IPS DF 6.9 (cell line): ENCODE results near the gene PLCB1.

Source experiments
- DNase-seq: peaks from one replicate; pipeline ENCODE4 v3.0.0-alpha.2; 2013; ENCODE audit warnings: low read depth, low spot score
- H3K27ac ChIP-seq: one replicate; pipeline ENCODE4 v1.5.1; 2013; ENCODE audit warnings: low read length, control low read depth
- H3K27me3 ChIP-seq: 2 replicates; pipeline ENCODE4 v1.6.1; 2013; ENCODE audit warnings: mild to moderate bottlenecking, low read length; ENCODE audit not compliant: control insufficient read depth, insufficient read depth
- H3K36me3 ChIP-seq: 2 replicates; pipeline ENCODE4 v1.6.1; 2013; ENCODE audit warnings: low read length; ENCODE audit not compliant: control insufficient read depth, insufficient read depth
- H3K4me1 ChIP-seq: 2 replicates; pipeline ENCODE4 v1.6.1; 2013; ENCODE audit warnings: low read length; ENCODE audit not compliant: control insufficient read depth, insufficient read depth
- H3K4me3 ChIP-seq: 2 replicates; pipeline ENCODE4 v1.5.1; 2013; ENCODE audit warnings: mild to moderate bottlenecking, low read length
- H3K9me3 ChIP-seq: 2 replicates; pipeline ENCODE4 v1.6.1; 2013; ENCODE audit warnings: low read length, inconsistent platforms; ENCODE audit not compliant: control insufficient read depth, insufficient read depth
- WGBS: extraction: QIAGEN DNeasy Blood & Tissue Kit; methylation state at CpG from one replicate; pipeline ENCODE4 v1.1.7; 2013; ENCODE audit warnings: mixed read lengths, missing lambda C conversion rate; ENCODE audit not compliant: insufficient read length, insufficient coverage; 5-methylcytosine and 5-hydroxymethylcytosine counted together

PLCB1 gene

GRCh38 chr20:8225658-8226057 lies 93.6 kb downstream of the PLCB1 start:
- WGBS, result no CpG with 5 or more reads among the region's 3 CpGs
- no peak for DNase-seq
- Histone ChIP-seq H3K27ac (no peak overlapping the region), H3K4me1 (no peaks in the 10 kb centered on the region), H3K27me3 (no peaks in the 10 kb centered on the region), H3K4me3 (no peak overlapping the region), H3K36me3 (no peaks in the 10 kb centered on the region), H3K9me3 (no peaks in the 10 kb centered on the region)

GRCh38 chr20:8226106-8226505 lies 94.0 kb downstream of the PLCB1 start:
- Histone ChIP-seq H3K4me3 (no peak overlapping the region), H3K4me1 (no peaks in the 10 kb centered on the region), H3K9me3 (no peaks in the 10 kb centered on the region), H3K27me3 (no peaks in the 10 kb centered on the region), H3K27ac (no peak overlapping the region), H3K36me3 (no peaks in the 10 kb centered on the region)
- no peak for DNase-seq
- no CpG with 5 or more reads among the region's 2 CpGs for WGBS

- no peaks in the 10 kb centered on the region for H3K4me1 ChIP-seq
- no peak overlapping the region for H3K4me3 ChIP-seq
- WGBS, result 100% methylated on average over 1 of the region's 3 CpGs
- H3K36me3 ChIP-seq, result no peaks in the 10 kb centered on the region
- no peaks in the 10 kb centered on the region for H3K27me3 ChIP-seq
- no peak overlapping the region for H3K27ac ChIP-seq
- DNase-seq, result no peak
- H3K9me3 ChIP-seq, result no peaks in the 10 kb centered on the region
Observed at GRCh38 chr20:8227293-8227692, 95.2 kb downstream of the PLCB1 start.

- Histone ChIP-seq H3K27me3 (no peaks in the 10 kb centered on the region), H3K9me3 (no peaks in the 10 kb centered on the region), H3K36me3 (no peaks in the 10 kb centered on the region), H3K4me3 (no peak overlapping the region), H3K27ac (no peak overlapping the region), H3K4me1 (no peaks in the 10 kb centered on the region)
- no CpG with 5 or more reads among the region's 3 CpGs for WGBS
- DNase-seq, result no peak
Observed at GRCh38 chr20:8228315-8228714, 96.2 kb downstream of the PLCB1 start.

- no peaks in the 10 kb centered on the region for H3K9me3 ChIP-seq
- no peaks in the 10 kb centered on the region for H3K27me3 ChIP-seq
- DNase-seq, result no peak
- H3K4me1 ChIP-seq, result no peaks in the 10 kb centered on the region
- no peaks in the 10 kb centered on the region for H3K36me3 ChIP-seq
- no CpG with 5 or more reads among the region's 1 CpG for WGBS
- no peak overlapping the region for H3K27ac ChIP-seq
- H3K4me3 ChIP-seq, result no peak overlapping the region
Observed at GRCh38 chr20:8229090-8229489, 97.0 kb downstream of the PLCB1 start.

GRCh38 chr20:8231038-8231437 lies 99.0 kb downstream of the PLCB1 start:
- Histone ChIP-seq H3K4me1 (no peaks in the 10 kb centered on the region), H3K27ac (no peak overlapping the region), H3K9me3 (no peaks in the 10 kb centered on the region), H3K4me3 (no peak overlapping the region), H3K27me3 (no peaks in the 10 kb centered on the region), H3K36me3 (no peaks in the 10 kb centered on the region)
- DNase-seq, result no peak

- Histone ChIP-seq H3K27ac (no peak overlapping the region), H3K36me3 (no peaks in the 10 kb centered on the region), H3K27me3 (no peaks in the 10 kb centered on the region), H3K9me3 (no peaks in the 10 kb centered on the region), H3K4me3 (no peak overlapping the region), H3K4me1 (no peaks in the 10 kb centered on the region)
- no peak for DNase-seq
- no CpG with 5 or more reads among the region's 3 CpGs for WGBS
Observed at GRCh38 chr20:8232332-8232731, 100.3 kb downstream of the PLCB1 start.

- no peak overlapping the region for H3K4me3 ChIP-seq
- DNase-seq, result no peak
- no CpG with 5 or more reads among the region's 2 CpGs for WGBS
Observed at GRCh38 chr20:8234580-8234979, 102.5 kb downstream of the PLCB1 start.

GRCh38 chr20:8242066-8242465 lies 110.0 kb downstream of the PLCB1 start:
- H3K4me1 ChIP-seq, result no peaks in the 10 kb centered on the region
- no peak overlapping the region for H3K4me3 ChIP-seq
- no peak for DNase-seq
- H3K27ac ChIP-seq, result no peak overlapping the region
- H3K9me3 ChIP-seq, result no peaks in the 10 kb centered on the region
- no peaks in the 10 kb centered on the region for H3K27me3 ChIP-seq
- WGBS, result no CpG with 5 or more reads among the region's 2 CpGs
- no peaks in the 10 kb centered on the region for H3K36me3 ChIP-seq

More at GRCh38 chr20:8234580-8234979, 102.5 kb downstream of the PLCB1 start:
- no peaks in the 10 kb centered on the region for H3K36me3 ChIP-seq
- H3K27me3 ChIP-seq, result no peaks in the 10 kb centered on the region
- H3K9me3 ChIP-seq, result no peaks in the 10 kb centered on the region
- H3K4me1 ChIP-seq, result no peaks in the 10 kb centered on the region
- no peak overlapping the region for H3K27ac ChIP-seq

GRCh38 chr20:8242827-8243724 lies 111.0 kb downstream of the PLCB1 start:
- DNase-seq, result no peak
- no CpG with 5 or more reads among the region's 7 CpGs for WGBS
- Histone ChIP-seq H3K36me3 (no peaks in the 10 kb centered on the region), H3K27me3 (no peaks in the 10 kb centered on the region), H3K4me3 (no peak overlapping the region), H3K4me1 (no peaks in the 10 kb centered on the region), H3K9me3 (no peaks in the 10 kb centered on the region), H3K27ac (no peak overlapping the region)

- WGBS, result no CpG with 5 or more reads among the region's 2 CpGs
Observed at GRCh38 chr20:8244637-8245036, 112.6 kb downstream of the PLCB1 start.

More at GRCh38 chr20:8244637-8245036, 112.6 kb downstream of the PLCB1 start:
- H3K36me3 ChIP-seq, result no peaks in the 10 kb centered on the region
- H3K9me3 ChIP-seq, result no peaks in the 10 kb centered on the region
- H3K27ac ChIP-seq, result no peak overlapping the region
- no peak for DNase-seq
- H3K4me1 ChIP-seq, result no peaks in the 10 kb centered on the region
- no peaks in the 10 kb centered on the region for H3K27me3 ChIP-seq
- H3K4me3 ChIP-seq, result no peak overlapping the region
